CD14-positive monocyte (primary cell): ENCODE results near the gene SLC25A33. TPM values are rescaled to one million over a fixed set of nuclear protein-coding genes. Genes with fewer than 3 reads are reported as not detected.

Experiments used
- DNase-seq, 3 donors: peaks; one replicate each; pipeline ENCODE4 v3.0.0-alpha.2; 2011 to 2022
- H2AFZ ChIP-seq: 2 replicates; pipeline ENCODE4 v1.6.0; 2012; ENCODE audit warnings: mild to moderate bottlenecking, low read depth, low read length, inconsistent platforms; ENCODE audit not compliant: insufficient read depth, poor library complexity, severe bottlenecking
- H3K27ac ChIP-seq, 2 donors: 1 replicate in 1 of 2; 2 replicates in 1 of 2; pipeline ENCODE4 v1.5.1; 2012 to 2013; ENCODE audit warnings: low read length in 2 of 2, control low read depth in 1 of 2, inconsistent platforms in 1 of 2, low read depth in 1 of 2, mild to moderate bottlenecking in 1 of 2
- H3K27me3 ChIP-seq, 2 donors: one replicate each; pipeline versions ENCODE4 v1.6.0 to v1.6.1; 2011 to 2013; ENCODE audit warnings: low read length in 2 of 2; ENCODE audit not compliant: control insufficient read depth in 2 of 2, insufficient read depth in 2 of 2
- H3K36me3 ChIP-seq, 2 donors: replicated peaks in 1 of 2; 1 replicate in 1 of 2; 2 replicates in 1 of 2; pipeline versions ENCODE4 v1.5.1 to v1.6.1; 2012 to 2013; ENCODE audit warnings: low read length in 2 of 2, control low read depth in 1 of 2, inconsistent platforms in 1 of 2, mild to moderate bottlenecking in 1 of 2; ENCODE audit not compliant: insufficient read depth in 2 of 2, control insufficient read depth in 1 of 2
- H3K4me1 ChIP-seq, 2 donors: 1 replicate in 1 of 2; 2 replicates in 1 of 2; pipeline versions ENCODE4 v1.5.1 to v1.6.1; 2012 to 2013; ENCODE audit warnings: low read length in 2 of 2, control low read depth in 1 of 2, inconsistent platforms in 1 of 2, mild to moderate bottlenecking in 1 of 2, moderate library complexity in 1 of 2; ENCODE audit not compliant: insufficient read depth in 2 of 2, control insufficient read depth in 1 of 2
- H3K4me2 ChIP-seq: replicated peaks from 2 replicates; pipeline ENCODE3; 2012; ENCODE audit warnings: low read length, moderate library complexity, mild to moderate bottlenecking; ENCODE audit not compliant: poor library complexity, severe bottlenecking; ENCODE audit errors: extremely low read depth
- H3K4me3 ChIP-seq, 3 experiments: fragments of 200-600 bp in 1 of 3; sonication (generic) in 1 of 3; replicated peaks in 1 of 3; 1 replicate in 2 of 3; 2 replicates in 1 of 3; pipeline ENCODE4 v1.5.1; 2011 to 2013; ENCODE audit warnings: low read length in 3 of 3, mild to moderate bottlenecking in 3 of 3, control low read depth in 2 of 3, low read depth in 2 of 3, inconsistent platforms in 1 of 3, moderate library complexity in 1 of 3
- H3K79me2 ChIP-seq: 2 replicates; pipeline ENCODE4 v1.6.0; 2012; ENCODE audit warnings: mild to moderate bottlenecking, control low read depth, inconsistent platforms, low read length, moderate library complexity; ENCODE audit not compliant: insufficient read depth
- H3K9ac ChIP-seq: 2 replicates; pipeline ENCODE4 v1.6.0; 2017; ENCODE audit warnings: low read length, mild to moderate bottlenecking; ENCODE audit not compliant: insufficient read depth, poor library complexity, severe bottlenecking
- H3K9me3 ChIP-seq, 2 donors: replicated peaks in 1 of 2; 1 replicate in 1 of 2; 2 replicates in 1 of 2; pipeline versions ENCODE4 v1.5.1 to v1.6.1; 2012 to 2013; ENCODE audit warnings: low read length in 2 of 2, control low read depth in 1 of 2; ENCODE audit not compliant: control insufficient read depth in 1 of 2, insufficient read depth in 1 of 2
- H4K20me1 ChIP-seq: 2 replicates; pipeline ENCODE4 v1.6.0; 2012; ENCODE audit warnings: mild to moderate bottlenecking, low read length, control low read depth, moderate library complexity; ENCODE audit not compliant: insufficient read depth
- H3K27ac Mint-ChIP-seq, 7 donors: one replicate each; pipeline ENCODE4 v1.8.0; 2020; ENCODE audit warnings: mild to moderate bottlenecking in 7 of 7, mixed read lengths in 7 of 7, moderate library complexity in 6 of 7, inconsistent platforms in 2 of 7
- H3K27me3 Mint-ChIP-seq, 3 donors: one replicate each; pipeline ENCODE4 v1.8.0; 2021 to 2022; ENCODE audit warnings: low read depth in 3 of 3, mild to moderate bottlenecking in 3 of 3, mixed read lengths in 3 of 3, moderate library complexity in 3 of 3, inconsistent platforms in 1 of 3
- H3K36me3 Mint-ChIP-seq, 2 donors: one replicate each; pipeline ENCODE4 v1.8.0; 2020; ENCODE audit warnings: mixed read lengths in 2 of 2, inconsistent platforms in 1 of 2, mild to moderate bottlenecking in 1 of 2
- H3K4me1 Mint-ChIP-seq: one replicate; pipeline ENCODE4 v1.8.0; 2020; ENCODE audit warnings: mild to moderate bottlenecking, mixed read lengths
- H3K4me3 Mint-ChIP-seq, 2 donors: one replicate each; pipeline ENCODE4 v1.8.0; 2020; ENCODE audit warnings: mild to moderate bottlenecking in 2 of 2, mixed read lengths in 2 of 2, moderate library complexity in 1 of 2
- H3K9me3 Mint-ChIP-seq, 7 donors: one replicate each; pipeline ENCODE4 v1.8.0; 2020 to 2022; ENCODE audit warnings: mixed read lengths in 7 of 7, mild to moderate bottlenecking in 6 of 7, moderate library complexity in 6 of 7, inconsistent platforms in 2 of 7
- CTCF ChIP-seq: fragments of 200-600 bp; IDR thresholded peaks from one replicate; pipeline ENCODE4 v1.8.0; 2022; ENCODE audit warnings: antibody characterized with exemption, mild to moderate bottlenecking
- WGBS: methylation state at CpG from one replicate; pipeline ENCODE4 v1.1.5; 2013; ENCODE audit warnings: missing lambda C conversion rate; ENCODE audit not compliant: insufficient coverage; 5-methylcytosine and 5-hydroxymethylcytosine counted together
- intact Hi-C, 2 donors: fragments of 100-400 bp; cut with micrococcal nuclease; formaldehyde crosslinking; loops; one replicate each; pipeline versions ENCODE4 v1.15.0 to v1.15.1; 2023
- polyA plus RNA-seq, 3 donors: library from polyadenylated mRNA; depleted of rRNA in 1 of 3; unstranded in 2 of 3; stranded (reverse) in 1 of 3; fragments of 300-500 nt in 2 of 3; fragments of >200 nt in 1 of 3; fragmentation: Illumina TruSeq in 2 of 3; gene quantifications; 1 replicate in 2 of 3; 2 replicates in 1 of 3; pipeline ENCODE4 v1.2.3, GENCODE V29; 2012 to 2021

SLC25A33 gene
- polyA plus RNA-seq, 3 donors, result 2.3 to 6.4 (median 4.4) TPM

- H3K4me1 ChIP-seq, result peaks cover 49 to 56% of the 10 kb centered on the region in 2 donors
- peaks cover 5% of the 10 kb centered on the region in 3 donors for H3K27me3 Mint-ChIP-seq
- no peak for TF ChIP-seq CTCF
- peak overlapping the region; percentile 80 for H2AFZ ChIP-seq
- peaks cover 45% of the 10 kb centered on the region for H3K79me2 ChIP-seq
- H3K36me3 Mint-ChIP-seq, result peaks cover under 1 to 5% of the 10 kb centered on the region in 2 donors
- H4K20me1 ChIP-seq, result peaks cover 18% of the 10 kb centered on the region
- peaks cover 0 to 4% of the 10 kb centered on the region in 2 donors for H3K27me3 ChIP-seq
- H3K4me3 Mint-ChIP-seq, result peak overlapping the region; percentile 78 to 85
- peak overlapping the region; percentile 43 to 80 (median 46) for H3K4me3 ChIP-seq
- no CpG with 5 or more reads among the region's 6 CpGs for WGBS
- H3K9me3 Mint-ChIP-seq, result no peaks in the 10 kb centered on the region
- H3K4me2 ChIP-seq, result peak overlapping the region; percentile 90
- peaks cover 50% of the 10 kb centered on the region for H3K4me1 Mint-ChIP-seq
- DNase-seq, result no peak
- H3K27ac Mint-ChIP-seq, result peak overlapping the region in 1 of 7 donors; percentile 68
- peak overlapping the region; percentile 64 for H3K9ac ChIP-seq
- intact Hi-C loops, result no loop called here
- H3K9me3 ChIP-seq, result no peaks in the 10 kb centered on the region
- no peaks in the 10 kb centered on the region for H3K36me3 ChIP-seq
- H3K27ac ChIP-seq, result no peak overlapping the region
Measured at GRCh38 chr1:9589719-9590157, 50.5 kb downstream of the SLC25A33 start.

GRCh38 chr1:9590201-9590600 lies 50.9 kb downstream of the SLC25A33 start:
- Histone ChIP-seq H3K4me3 (peak overlapping the region in 1 of 3 experiments; percentile 80), H3K27me3 (peaks cover 0 to 4% of the 10 kb centered on the region in 2 donors), H3K36me3 (no peaks in the 10 kb centered on the region), H3K4me1 (peaks cover 49 to 56% of the 10 kb centered on the region in 2 donors), H3K79me2 (peaks cover 50% of the 10 kb centered on the region), H3K27ac (no peak overlapping the region), H3K9ac (no peak overlapping the region), H2AFZ (no peak overlapping the region), H3K9me3 (no peaks in the 10 kb centered on the region), H4K20me1 (peaks cover 18% of the 10 kb centered on the region), H3K4me2 (no peak overlapping the region)
- Mint-ChIP-seq H3K4me1 (peaks cover 50% of the 10 kb centered on the region), H3K36me3 (peaks cover 0 to 5% of the 10 kb centered on the region in 2 donors), H3K9me3 (no peaks in the 10 kb centered on the region), H3K27ac (no peak overlapping the region), H3K27me3 (peaks cover 5% of the 10 kb centered on the region in 3 donors), H3K4me3 (peak overlapping the region; percentile 78 to 85)
- WGBS, result 95% methylated on average over 6 of the region's 7 CpGs
- no peak for DNase-seq
- no peak for TF ChIP-seq CTCF
- intact Hi-C loops, result no loop called here
